Measurements from ENCODE around the gene GPHA2. TPM values are rescaled to one million over a fixed set of nuclear protein-coding genes. Genes with fewer than 3 reads are reported as not detected.

Gene GPHA2
- polyA plus RNA-seq, 1 experiment = not detected

- H3K27me3 ChIP-seq (ENCODE audit: control insufficient read depth, insufficient read depth, low read length) = no peaks in the 10 kb centered on the region
- no peak overlapping the region for H3K4me3 ChIP-seq (ENCODE audit: low read depth, low read length)
- no peaks in the 10 kb centered on the region; the same call in 1 of the 2 replicates for H3K9me3 ChIP-seq (ENCODE audit: control insufficient read depth, insufficient read depth, low read length)
- ChIA-PET CTCF (no interaction called here), POLR2A (no interaction called here)
- no peak overlapping the region for H3K27ac ChIP-seq (ENCODE audit: low read depth, low read length)
- DNase-seq (ENCODE audit: low read depth, low spot score) = no peak
- TF ChIP-seq CTCF (IDR thresholded peaks at IDR 0.05; ENCODE audit: low read depth, low read length) = no peak
Observed at GRCh38 chr11:64908766-64909165, 26.9 kb downstream of the GPHA2 start.

GRCh38 chr11:64906314-64906635 lies 29.4 kb downstream of the GPHA2 start:
- H3K4me3 ChIP-seq (ENCODE audit: low read depth, low read length) = no peak overlapping the region
- no peaks in the 10 kb centered on the region; the same call in 1 of the 2 replicates for H3K9me3 ChIP-seq (ENCODE audit: control insufficient read depth, insufficient read depth, low read length)
- H3K27ac ChIP-seq (ENCODE audit: low read depth, low read length) = no peak overlapping the region
- H3K27me3 ChIP-seq (ENCODE audit: control insufficient read depth, insufficient read depth, low read length) = no peaks in the 10 kb centered on the region
- ChIA-PET POLR2A (no interaction called here), CTCF (no interaction called here)
- TF ChIP-seq CTCF (IDR thresholded peaks at IDR 0.05; ENCODE audit: low read depth, low read length) = no peak
- DNase-seq (ENCODE audit: low read depth, low spot score) = no peak

- CTCF ChIA-PET = no interaction called here
- DNase-seq (ENCODE audit: low read depth, low spot score) = no peak
Observed at GRCh38 chr11:64905516-64906313, 30.0 kb downstream of the GPHA2 start.

GRCh38 chr11:64903291-64903833 lies 32.3 kb downstream of the GPHA2 start:
- H3K9me3 ChIP-seq (ENCODE audit: control insufficient read depth, insufficient read depth, low read length) = no peaks in the 10 kb centered on the region; the same call in 1 of the 2 replicates
- H3K27ac ChIP-seq (ENCODE audit: low read depth, low read length) = no peak overlapping the region
- ChIA-PET CTCF (no interaction called here), POLR2A (no interaction called here)
- no peak for DNase-seq (ENCODE audit: low read depth, low spot score)
- TF ChIP-seq CTCF (IDR thresholded peaks at IDR 0.05; ENCODE audit: low read depth, low read length) = no peak
- no peak overlapping the region for H3K4me3 ChIP-seq (ENCODE audit: low read depth, low read length)
- H3K27me3 ChIP-seq (ENCODE audit: control insufficient read depth, insufficient read depth, low read length) = no peaks in the 10 kb centered on the region

More at GRCh38 chr11:64905516-64906313, 30.0 kb downstream of the GPHA2 start:
- Histone ChIP-seq H3K4me3 (ENCODE audit: low read depth, low read length) (no peak overlapping the region), H3K27me3 (ENCODE audit: control insufficient read depth, insufficient read depth, low read length) (no peaks in the 10 kb centered on the region), H3K27ac (ENCODE audit: low read depth, low read length) (no peak overlapping the region), H3K9me3 (ENCODE audit: control insufficient read depth, insufficient read depth, low read length) (no peaks in the 10 kb centered on the region; the same call in 1 of the 2 replicates)
- TF ChIP-seq CTCF (IDR thresholded peaks at IDR 0.05; ENCODE audit: low read depth, low read length) = no peak
- POLR2A ChIA-PET = interaction anchor here (0.6 kb wide), 1 partner anchor 19 kb away, joined by 3 read pairs; no protein-coding TSS in a partner anchor

- Histone ChIP-seq H3K27ac (ENCODE audit: low read depth, low read length) (no peak overlapping the region), H3K4me3 (ENCODE audit: low read depth, low read length) (no peak overlapping the region), H3K27me3 (ENCODE audit: control insufficient read depth, insufficient read depth, low read length) (no peaks in the 10 kb centered on the region), H3K9me3 (ENCODE audit: control insufficient read depth, insufficient read depth, low read length) (no peaks in the 10 kb centered on the region; the same call in 1 of the 2 replicates)
- DNase-seq (ENCODE audit: low read depth, low spot score) = no peak
- CTCF ChIA-PET = no interaction called here
- TF ChIP-seq CTCF (IDR thresholded peaks at IDR 0.05; ENCODE audit: low read depth, low read length) = no peak
- POLR2A ChIA-PET = no interaction called here
Observed at GRCh38 chr11:64902102-64902900, 33.4 kb downstream of the GPHA2 start.

Data from AG04450 (cell line).